Stimulated activated memory B cell treated with anti-CD40 and anti-IgM and Interleukin-4, amounts not matched to agents 10 μg/mL and 1 μg/mL and 100 μg/mL, for 72 hours (primary cell): ENCODE measurements around the gene OSCAR.

Experiments used
- ATAC-seq: fragments of 150-1000 bp; cut with Tn5 transposase; 2 replicates; pipeline ENCODE4 v1.10.0; 2021
- H3K27ac Mint-ChIP-seq: one replicate; pipeline ENCODE4 v1.8.0; 2022; ENCODE audit warnings: mild to moderate bottlenecking, mixed read lengths
- H3K27me3 Mint-ChIP-seq: one replicate; pipeline ENCODE4 v1.8.0; 2022; ENCODE audit warnings: mixed read lengths
- H3K36me3 Mint-ChIP-seq: one replicate; pipeline ENCODE4 v1.8.0; 2022; ENCODE audit warnings: mixed read lengths
- H3K4me1 Mint-ChIP-seq: one replicate; pipeline ENCODE4 v1.8.0; 2022; ENCODE audit warnings: mixed read lengths
- H3K4me3 Mint-ChIP-seq: one replicate; pipeline ENCODE4 v1.8.0; 2022; ENCODE audit warnings: mild to moderate bottlenecking, moderate library complexity, mixed read lengths
- H3K9me3 Mint-ChIP-seq: one replicate; pipeline ENCODE4 v1.8.0; 2022; ENCODE audit warnings: mixed read lengths

OSCAR gene

DNA sequence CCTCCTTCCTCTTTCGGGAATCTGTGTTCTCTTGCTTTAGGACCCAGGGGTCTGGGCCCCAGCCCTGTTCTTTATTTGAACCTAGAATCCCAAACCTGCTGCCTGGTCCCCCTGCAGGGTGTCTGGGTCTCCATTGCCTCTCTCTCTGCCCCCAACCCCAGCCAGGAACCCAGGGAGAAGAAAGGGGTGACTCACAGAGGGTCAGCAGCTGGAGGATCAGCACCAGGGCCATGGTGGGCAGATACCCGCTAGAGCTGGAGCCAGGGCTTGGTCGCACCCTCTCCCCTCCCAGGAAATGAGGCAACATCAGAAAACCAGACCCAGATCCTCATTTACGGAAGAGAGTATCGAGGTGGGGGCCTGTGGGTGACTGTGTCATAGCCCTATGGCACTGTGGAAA, at the start of gene OSCAR:
Gene OSCAR, minus strand, starts transcription at position 243 of the 400 bp plus-strand sequence. Its CDS starts 11 bp downstream, at position 232.
- Mint-ChIP-seq H3K9me3 (no peaks in the 10 kb centered on the region), H3K27me3 (peaks cover 24% of the 10 kb centered on the region), H3K4me3 (peak within 1 kb of the TSS; percentile 62), H3K4me1 (peaks cover 26% of the 10 kb centered on the region), H3K27ac (peak within 1 kb of the TSS; percentile 59), H3K36me3 (peaks cover 3% of the 10 kb centered on the region)
- ATAC-seq, result no peak

DNA sequence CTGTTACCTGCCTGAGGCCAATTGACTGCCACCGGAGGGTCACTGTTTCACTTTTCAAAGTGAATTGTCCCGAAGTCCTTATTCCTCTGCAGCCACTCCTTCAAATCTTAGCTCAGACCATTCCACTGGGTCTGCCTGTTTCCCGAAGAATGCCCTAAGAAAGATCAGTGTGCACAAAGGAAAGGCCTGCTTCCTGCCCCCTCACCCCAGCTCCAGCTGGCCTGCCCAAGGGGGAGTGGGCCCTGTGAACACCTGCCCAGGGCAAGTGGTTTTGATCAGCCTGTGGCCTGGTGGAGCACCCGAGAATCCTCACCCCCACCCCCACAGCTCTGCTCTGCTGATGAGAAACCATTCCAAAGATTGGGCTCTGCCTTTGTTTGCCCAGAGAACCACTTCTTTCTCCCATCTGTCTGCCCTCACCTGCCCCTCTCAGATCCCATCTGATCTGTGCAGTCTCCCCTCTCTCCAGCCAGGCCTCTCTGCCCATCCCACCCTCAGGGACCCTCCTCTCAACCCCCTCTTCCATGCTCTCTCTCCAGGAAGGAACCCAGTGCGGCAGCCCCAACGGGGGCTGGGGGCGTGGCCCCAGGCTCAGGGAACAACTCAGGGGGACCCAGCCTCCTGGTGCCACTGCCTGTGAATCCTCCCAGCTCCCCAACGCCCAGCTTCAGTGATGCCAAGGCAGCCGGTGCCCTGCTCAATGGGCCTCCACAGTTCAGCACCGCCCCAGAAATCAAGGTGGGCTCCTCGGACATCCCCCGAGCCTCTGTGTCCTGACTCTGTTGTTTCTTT, 48.6 kb upstream of the OSCAR start:
- Mint-ChIP-seq H3K4me3 (no peak overlapping the region), H3K27ac (peak overlapping the region; percentile 16), H3K36me3 (peaks cover 76% of the 10 kb centered on the region), H3K27me3 (no peaks in the 10 kb centered on the region), H3K4me1 (peaks cover 3% of the 10 kb centered on the region), H3K9me3 (no peaks in the 10 kb centered on the region)
- no peak for ATAC-seq

DNA sequence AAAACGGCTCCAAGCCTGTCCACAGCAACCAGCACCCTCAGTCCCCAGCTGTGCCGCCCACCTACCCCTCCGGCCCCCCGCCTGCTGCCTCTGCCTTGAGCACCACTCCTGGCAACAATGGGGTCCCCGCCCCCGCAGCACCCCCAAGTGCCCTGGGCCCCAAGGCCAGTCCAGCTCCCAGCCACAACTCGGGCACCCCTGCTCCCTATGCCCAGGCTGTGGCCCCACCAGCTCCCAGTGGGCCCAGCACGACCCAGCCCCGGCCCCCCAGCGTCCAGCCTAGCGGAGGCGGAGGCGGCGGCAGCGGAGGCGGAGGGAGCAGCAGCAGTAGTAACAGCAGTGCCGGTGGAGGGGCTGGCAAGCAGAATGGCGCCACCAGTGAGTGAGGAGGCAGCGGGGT, 47.6 kb upstream of the OSCAR start:
- Mint-ChIP-seq H3K36me3 (peaks cover 76% of the 10 kb centered on the region), H3K27ac (no peak overlapping the region), H3K4me1 (peaks cover 12% of the 10 kb centered on the region), H3K9me3 (no peaks in the 10 kb centered on the region), H3K4me3 (no peak overlapping the region), H3K27me3 (no peaks in the 10 kb centered on the region)
- ATAC-seq, result no peak

- no peak overlapping the region for H3K4me3 Mint-ChIP-seq
- no peaks in the 10 kb centered on the region for H3K27me3 Mint-ChIP-seq
- peaks cover 12% of the 10 kb centered on the region for H3K4me1 Mint-ChIP-seq
- ATAC-seq, result no peak
- H3K36me3 Mint-ChIP-seq, result peaks cover 77% of the 10 kb centered on the region
- no peak overlapping the region for H3K27ac Mint-ChIP-seq
- H3K9me3 Mint-ChIP-seq, result no peaks in the 10 kb centered on the region
Measured at GRCh38 chr19:54147676-54148075, 47.1 kb upstream of the OSCAR start.

DNA sequence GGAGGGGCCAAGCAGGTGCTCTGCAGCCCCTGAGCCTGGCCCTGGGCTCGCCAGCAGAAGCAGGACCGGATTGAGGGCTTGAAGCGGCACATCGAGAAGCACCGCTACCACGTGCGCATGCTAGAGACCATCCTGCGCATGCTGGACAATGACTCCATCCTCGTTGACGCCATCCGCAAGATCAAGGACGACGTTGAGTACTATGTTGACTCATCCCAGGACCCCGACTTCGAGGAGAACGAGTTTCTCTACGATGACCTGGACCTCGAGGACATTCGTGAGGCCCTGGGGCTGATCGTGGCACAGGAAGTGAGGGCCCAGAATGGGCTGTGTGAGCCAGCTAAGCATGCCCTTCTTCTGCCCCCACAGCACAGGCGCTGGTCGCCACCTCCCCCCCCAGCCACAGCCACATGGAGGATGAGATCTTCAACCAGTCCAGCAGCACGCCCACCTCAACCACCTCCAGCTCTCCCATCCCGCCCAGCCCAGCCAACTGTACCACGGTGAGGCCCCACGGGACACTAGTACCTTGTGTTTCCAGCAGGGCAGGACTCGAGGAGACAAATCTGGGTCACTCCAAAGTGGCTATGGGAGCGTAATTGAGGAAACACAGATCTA, 45.0 kb upstream of the OSCAR start:
- no peak overlapping the region for H3K4me3 Mint-ChIP-seq
- H3K27me3 Mint-ChIP-seq, result no peaks in the 10 kb centered on the region
- ATAC-seq, result no peak
- no peak overlapping the region for H3K27ac Mint-ChIP-seq
- no peaks in the 10 kb centered on the region for H3K9me3 Mint-ChIP-seq
- peaks cover 79% of the 10 kb centered on the region for H3K36me3 Mint-ChIP-seq
- H3K4me1 Mint-ChIP-seq, result peaks cover 24% of the 10 kb centered on the region

DNA sequence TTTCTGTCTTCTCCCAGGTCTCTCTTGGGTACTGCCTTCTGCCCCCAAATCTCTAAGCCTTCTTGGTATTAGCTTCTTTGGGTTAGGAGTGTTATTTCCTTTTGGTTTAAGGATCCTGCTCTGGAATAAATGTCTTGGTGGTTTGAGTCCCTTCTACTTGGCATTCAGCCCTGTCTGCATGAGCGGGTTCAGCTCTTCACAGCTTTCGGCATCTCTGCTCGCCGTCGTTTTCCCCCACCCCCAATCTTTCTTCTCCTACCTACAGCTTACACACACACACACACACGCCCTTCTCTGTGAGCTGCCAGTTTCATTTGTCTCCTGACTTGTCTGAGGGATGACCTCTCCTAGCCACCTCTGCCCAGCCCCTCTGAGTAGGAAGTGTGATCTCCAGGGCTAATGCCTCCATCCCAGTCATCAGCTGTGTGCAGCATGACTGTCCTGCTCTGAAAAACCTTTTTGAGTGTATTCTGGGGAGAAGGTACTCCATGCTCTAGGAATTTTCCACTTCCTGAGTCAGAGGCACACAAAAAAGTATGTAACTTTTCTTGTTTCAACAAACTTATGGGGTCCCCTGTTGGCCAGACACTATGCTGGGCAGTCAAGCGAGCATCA, 41.7 kb upstream of the OSCAR start:
- H3K27ac Mint-ChIP-seq, result no peak overlapping the region
- no peak for ATAC-seq
- no peaks in the 10 kb centered on the region for H3K27me3 Mint-ChIP-seq
- no peaks in the 10 kb centered on the region for H3K9me3 Mint-ChIP-seq
- H3K4me3 Mint-ChIP-seq, result no peak overlapping the region
- H3K36me3 Mint-ChIP-seq, result peaks cover 67% of the 10 kb centered on the region
- peaks cover 48% of the 10 kb centered on the region for H3K4me1 Mint-ChIP-seq

DNA sequence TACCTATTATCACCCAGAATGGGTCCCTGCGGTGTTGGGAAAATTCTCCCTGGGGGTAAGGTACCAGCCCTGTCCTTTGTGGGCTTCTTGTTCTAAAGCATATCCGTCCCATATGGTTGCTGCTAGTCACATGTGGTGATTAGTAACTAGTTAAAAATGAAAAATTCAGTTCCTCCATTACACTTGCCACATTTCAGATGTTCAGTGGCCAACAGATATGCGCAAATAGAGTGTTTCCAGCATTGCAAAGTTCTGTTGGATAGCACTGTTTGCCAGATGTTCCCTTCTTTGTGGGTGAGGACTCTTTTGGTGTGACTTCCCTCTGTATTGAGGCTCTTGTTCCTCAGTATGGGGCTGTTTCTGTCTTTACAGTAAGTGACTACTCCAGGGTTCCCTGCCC, 40.8 kb upstream of the OSCAR start:
- no peak for ATAC-seq
- Mint-ChIP-seq H3K4me1 (peaks cover 53% of the 10 kb centered on the region), H3K27ac (no peak overlapping the region), H3K36me3 (peaks cover 57% of the 10 kb centered on the region), H3K9me3 (no peaks in the 10 kb centered on the region), H3K4me3 (no peak overlapping the region), H3K27me3 (no peaks in the 10 kb centered on the region)

- Mint-ChIP-seq H3K27ac (peak overlapping the region; percentile 97), H3K36me3 (peaks cover 40% of the 10 kb centered on the region), H3K4me1 (peaks cover 55% of the 10 kb centered on the region), H3K4me3 (peak overlapping the region; percentile 90), H3K9me3 (no peaks in the 10 kb centered on the region), H3K27me3 (no peaks in the 10 kb centered on the region)
- no peak for ATAC-seq
Measured at GRCh38 chr19:54138489-54139256, 38.1 kb upstream of the OSCAR start.

GRCh38 chr19:54137699-54138488, 37.3 kb upstream of the OSCAR start, which contains the start of gene CNOT3:
Gene CNOT3 (plus strand): TSS chr19:54137762. CDS start chr19:54142979, 5,217 bp downstream.
- H3K27me3 Mint-ChIP-seq, result no peaks in the 10 kb centered on the region

DNA sequence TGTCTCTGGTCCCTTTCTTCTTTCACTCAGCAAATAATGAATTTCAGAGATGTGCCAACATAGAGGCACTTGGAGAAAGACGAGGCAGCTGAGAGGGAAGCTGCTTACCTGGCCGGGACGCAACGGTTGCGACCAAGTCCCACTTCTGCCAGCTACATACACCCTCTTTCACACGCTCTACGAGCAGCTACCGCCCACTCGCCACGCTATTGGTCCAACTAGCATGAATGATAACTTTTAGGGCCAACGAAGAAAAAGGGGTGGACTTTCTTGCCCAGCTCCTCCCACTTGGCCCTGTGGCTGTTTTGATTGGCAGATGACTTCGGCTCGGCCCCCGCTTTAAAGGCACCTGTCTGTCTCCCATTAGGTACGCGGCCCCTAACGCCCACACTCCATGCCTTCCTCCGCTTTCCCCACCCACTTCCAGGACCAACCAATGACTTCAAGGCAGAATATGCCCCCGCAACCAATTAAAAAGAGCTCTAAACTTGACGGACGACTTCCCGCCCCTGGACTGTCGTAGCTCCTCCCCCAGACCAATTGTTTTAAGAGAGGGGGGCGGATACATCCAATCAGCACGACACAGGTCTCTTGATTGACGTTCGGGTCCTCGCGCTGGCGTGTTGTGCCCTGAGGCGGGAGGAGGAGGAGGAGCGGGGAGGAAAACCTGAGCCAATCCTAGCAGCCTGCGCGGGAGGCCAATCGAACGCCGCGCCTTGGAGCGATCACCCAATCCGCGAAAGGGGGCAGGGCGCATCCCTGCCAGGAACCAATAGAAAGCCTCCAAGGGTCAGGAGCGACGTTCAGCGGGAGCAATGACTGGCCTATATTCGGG, 36.5 kb upstream of the OSCAR start:
- ATAC-seq, result peak; percentile 93
- H3K4me1 Mint-ChIP-seq, result peaks cover 49% of the 10 kb centered on the region
- H3K36me3 Mint-ChIP-seq, result peaks cover 25% of the 10 kb centered on the region
- H3K4me3 Mint-ChIP-seq, result peak overlapping the region; percentile 79
- H3K27me3 Mint-ChIP-seq, result no peaks in the 10 kb centered on the region
- no peaks in the 10 kb centered on the region for H3K9me3 Mint-ChIP-seq
- H3K27ac Mint-ChIP-seq, result peak overlapping the region; percentile 97

More at GRCh38 chr19:54137699-54138488, 37.3 kb upstream of the OSCAR start, which contains the start of gene CNOT3:
- H3K27ac Mint-ChIP-seq, result peak within 1 kb of the TSS; percentile 97
- peak within 1 kb of the TSS; percentile 90 for H3K4me3 Mint-ChIP-seq
- H3K36me3 Mint-ChIP-seq, result peaks cover 32% of the 10 kb centered on the region
- no peak for ATAC-seq
- no peaks in the 10 kb centered on the region for H3K9me3 Mint-ChIP-seq
- H3K4me1 Mint-ChIP-seq, result peaks cover 51% of the 10 kb centered on the region

GRCh38 chr19:54136086-54136863, 35.7 kb upstream of the OSCAR start:
- peak overlapping the region; percentile 97 for H3K27ac Mint-ChIP-seq
- peaks cover 43% of the 10 kb centered on the region for H3K4me1 Mint-ChIP-seq

GRCh38 chr19:54133957-54134590, 33.5 kb upstream of the OSCAR start:
- Mint-ChIP-seq H3K4me3 (no peak overlapping the region), H3K36me3 (peaks cover 27% of the 10 kb centered on the region), H3K27me3 (no peaks in the 10 kb centered on the region), H3K9me3 (no peaks in the 10 kb centered on the region), H3K4me1 (peaks cover 23% of the 10 kb centered on the region), H3K27ac (peak overlapping the region; percentile 49)
- ATAC-seq, result no peak

More at GRCh38 chr19:54136086-54136863, 35.7 kb upstream of the OSCAR start:
- Mint-ChIP-seq H3K9me3 (no peaks in the 10 kb centered on the region), H3K36me3 (peaks cover 26% of the 10 kb centered on the region), H3K27me3 (no peaks in the 10 kb centered on the region), H3K4me3 (peak overlapping the region; percentile 79)
- ATAC-seq, result no peak
